NCI-H1092 (cell line): ENCODE results near the gene ZMIZ1.

Experiments
- DNase-seq: peaks from one replicate; lab custom pipeline; 2025; lab: John Stamatoyannopoulos, UW

Gene ZMIZ1

GRCh38 chr10:79188154-79188965 is 119.6 kb downstream of the ZMIZ1 start:
- DNase-seq: no peak

GRCh38 chr10:79189181-79189580 is 120.4 kb downstream of the ZMIZ1 start:
- no peak for DNase-seq

- no peak for DNase-seq
Observed at GRCh38 chr10:79189853-79190435, 121.2 kb downstream of the ZMIZ1 start.

GRCh38 chr10:79190740-79191261 is 122.0 kb downstream of the ZMIZ1 start:
- DNase-seq: no peak

GRCh38 chr10:79191951-79192676 is 123.3 kb downstream of the ZMIZ1 start:
- no peak for DNase-seq

- DNase-seq: no peak
Observed at GRCh38 chr10:79192677-79193003, 123.9 kb downstream of the ZMIZ1 start.

GRCh38 chr10:79193694-79194382 is 125.1 kb downstream of the ZMIZ1 start:
- DNase-seq: no peak

GRCh38 chr10:79195091-79195923 is 126.5 kb downstream of the ZMIZ1 start:
- no peak for DNase-seq

- DNase-seq: peak; percentile 54
Observed at GRCh38 chr10:79196470-79197461, 128.0 kb downstream of the ZMIZ1 start.

- DNase-seq: no peak
Observed at GRCh38 chr10:79197558-79197957, 128.8 kb downstream of the ZMIZ1 start.

- DNase-seq: no peak
Observed at GRCh38 chr10:79200346-79200745, 131.6 kb downstream of the ZMIZ1 start.

- no peak for DNase-seq
Observed at GRCh38 chr10:79201706-79202105, 132.9 kb downstream of the ZMIZ1 start.

- no peak for DNase-seq
Observed at GRCh38 chr10:79202188-79203013, 133.6 kb downstream of the ZMIZ1 start.

GRCh38 chr10:79203014-79203644 is 134.4 kb downstream of the ZMIZ1 start:
- DNase-seq: no peak

GRCh38 chr10:79203833-79204232 is 135.1 kb downstream of the ZMIZ1 start:
- no peak for DNase-seq

GRCh38 chr10:79206300-79207095 is 137.7 kb downstream of the ZMIZ1 start:
- no peak for DNase-seq

- no peak for DNase-seq
Observed at GRCh38 chr10:79207096-79207357, 138.3 kb downstream of the ZMIZ1 start.

- DNase-seq: no peak
Observed at GRCh38 chr10:79207726-79208125, 139.0 kb downstream of the ZMIZ1 start.
